Spleen (tissue), 11 donors: ENCODE data around the gene POLR3E. TPM values are rescaled to one million over a fixed set of nuclear protein-coding genes. Genes with fewer than 3 reads are reported as not detected.

Experiments
- DNase-seq: peaks from one replicate; pipeline ENCODE4 v3.0.0-alpha.2; 2020
- H3K27ac ChIP-seq, 8 donors: fragments of 200-600 bp; sonication (generic) in 7 of 8; 1 replicate in 4 of 8; 2 replicates in 4 of 8; pipeline versions ENCODE4 v1.5.0 to v1.8.0; 2016 to 2021; ENCODE audit warnings: inconsistent platforms in 4 of 8, mild to moderate bottlenecking in 4 of 8, moderate library complexity in 1 of 8
- H3K27me3 ChIP-seq, 7 donors: fragments of 200-600 bp; sonication (generic) in 6 of 7; replicated peaks in 1 of 7; 1 replicate in 4 of 7; 2 replicates in 3 of 7; pipeline versions ENCODE4 v1.5.0 to v1.8.0; 2016 to 2021; ENCODE audit warnings: inconsistent platforms in 3 of 7, mild to moderate bottlenecking in 1 of 7
- H3K36me3 ChIP-seq, 6 donors: fragments of 200-600 bp; sonication (generic) in 5 of 6; 1 replicate in 4 of 6; 2 replicates in 2 of 6; pipeline versions ENCODE4 v1.5.0 to v1.8.0; 2016 to 2021; ENCODE audit warnings: inconsistent platforms in 2 of 6
- H3K4me1 ChIP-seq, 6 donors: fragments of 200-600 bp; sonication (generic) in 5 of 6; 1 replicate in 3 of 6; 2 replicates in 3 of 6; pipeline versions ENCODE4 v1.5.0 to v1.8.0; 2016 to 2021; ENCODE audit warnings: inconsistent platforms in 3 of 6
- H3K4me3 ChIP-seq, 8 donors: fragments of 200-600 bp; sonication (generic) in 7 of 8; 1 replicate in 4 of 8; 2 replicates in 4 of 8; pipeline versions ENCODE4 v1.5.0 to v1.8.0; 2016 to 2021; ENCODE audit warnings: inconsistent platforms in 4 of 8, mild to moderate bottlenecking in 4 of 8, moderate library complexity in 2 of 8
- H3K9me3 ChIP-seq, 8 donors: fragments of 200-600 bp; sonication (generic) in 7 of 8; 1 replicate in 4 of 8; 2 replicates in 4 of 8; pipeline versions ENCODE4 v1.5.0 to v1.8.0; 2016 to 2021; ENCODE audit warnings: inconsistent platforms in 4 of 8
- CTCF ChIP-seq, 11 experiments: fragments of 200-600 bp in 7 of 11; fragments of 450-650 bp in 4 of 11; sonication (generic) in 4 of 11; IDR thresholded peaks in 8 of 11; conservative IDR thresholded peaks in 3 of 11; 1 replicate in 7 of 11; 2 replicates in 4 of 11; pipeline versions ENCODE4 v1.4.0 to v1.8.0; 2016 to 2021; ENCODE audit warnings: antibody characterized with exemption in 11 of 11, inconsistent platforms in 4 of 11, mild to moderate bottlenecking in 1 of 11
- POLR2A ChIP-seq, 3 donors: fragments of 450-650 bp; IDR thresholded peaks; one replicate each; pipeline ENCODE4 v1.5.1; 2017; ENCODE audit warnings: antibody characterized with exemption in 3 of 3, mild to moderate bottlenecking in 1 of 3
- POLR2AphosphoS5 ChIP-seq, 3 donors: sonication (generic); formaldehyde crosslinking; IDR thresholded peaks; one replicate each; pipeline ENCODE4 v1.5.1; 2017; ENCODE audit warnings: antibody characterized with exemption in 3 of 3
- WGBS, 5 donors: extraction: QIAGEN DNeasy Blood & Tissue Kit in 3 of 5; methylation state at CpG; one replicate each; pipeline versions ENCODE4 v1.1.5 to v1.1.7; 2013 to 2018; 5-methylcytosine and 5-hydroxymethylcytosine counted together
- intact Hi-C: fragments of 100-400 bp; cut with DNase I; formaldehyde crosslinking; loops from one replicate; pipeline ENCODE4 v1.15.0; 2023; ENCODE audit warnings: low total_unique reads
- polyA plus RNA-seq, 3 donors: library from polyadenylated mRNA; stranded (reverse); fragments of 200-250 nt; gene quantifications; one replicate each; pipeline ENCODE4 v1.2.1, GENCODE V29; 2013
- total RNA-seq, 7 donors: library from RNA; depleted of rRNA in 3 of 7; stranded (reverse); fragments of >200 nt in 3 of 7; fragmentation: NEBNext Ultra II Directional in 4 of 7; extraction: Animal tissue kit (Norgen Biotek cat#: 25700) in 4 of 7; gene quantifications; one replicate each; pipeline versions ENCODE4 v1.1.0 to v1.2.1, GENCODE V29; 2016 to 2021
- donor health status: healthy with polysubstance abuse.
- donor health status: DM: no; HTN: no; CAD: no; lungs with moderate emphysema.
- donor health status: DM: no; HTN: no; CAD: no.
- donor health status: Bipolar disorder and iron deficiency.
- donor health status: healthy.
- donor health status: DM: no; HTN: no; CAD: no.
- donor health status: DM: yes; HTN: yes; CAD: no.

The POLR3E gene
- total and polyA plus RNA-seq, 10 donors: 17.3 to 58.0 (median 44.7) TPM

DNA sequence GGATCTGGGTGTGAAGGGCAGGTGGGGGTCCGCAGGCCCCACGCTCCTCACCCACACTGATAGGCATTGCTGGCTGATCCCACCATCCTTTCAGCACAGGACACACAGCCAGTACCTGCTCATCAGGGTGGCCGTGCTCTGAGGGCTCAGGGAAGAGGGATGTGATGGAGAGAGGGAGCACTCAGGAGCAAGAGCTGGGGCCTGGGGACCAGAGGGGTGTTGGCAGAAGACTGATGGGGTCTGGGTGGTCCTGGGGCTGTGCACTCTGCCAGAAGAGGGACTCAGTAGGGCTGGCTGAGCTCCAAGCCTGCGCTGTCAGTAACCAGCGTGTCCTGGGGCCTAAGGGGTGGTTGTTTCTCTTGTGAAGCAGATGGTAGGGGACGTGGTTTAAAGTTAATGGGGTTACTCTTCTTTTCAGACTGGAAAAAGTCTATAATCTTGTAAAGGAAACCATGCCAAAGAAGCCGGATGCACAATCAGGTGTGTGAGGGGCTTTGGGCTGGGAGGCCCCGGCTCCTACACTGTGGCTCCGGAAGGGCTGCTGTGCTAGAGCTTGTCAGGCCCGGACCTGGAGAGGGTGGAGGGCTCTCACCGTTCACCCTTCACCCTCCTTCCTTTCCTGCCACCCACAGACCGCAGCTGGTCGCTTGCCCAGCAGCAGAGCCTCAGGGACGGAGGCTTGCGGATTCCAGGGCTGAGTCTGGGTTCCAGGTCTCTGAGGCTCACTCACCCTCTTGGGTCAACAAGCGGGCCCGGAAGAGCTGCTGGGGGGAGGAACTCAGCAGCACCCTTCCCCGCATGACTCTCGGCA lies 27.8 kb downstream of the POLR3E start:
- Histone ChIP-seq H3K27me3 (no peaks in the 10 kb centered on the region), H3K9me3 (no peaks in the 10 kb centered on the region), H3K4me1 (peaks cover 0 to 15% (median 5%) of the 10 kb centered on the region in 6 donors), H3K27ac (no peak overlapping the region), H3K4me3 (no peak overlapping the region), H3K36me3 (peaks cover 0 to 100% (median 84%) of the 10 kb centered on the region in 6 donors)
- WGBS, 5 donors: 91 to 95% (median 93%) methylated on average over 15 to 19 of the region's 19 CpGs
- DNase-seq: no peak
- TF ChIP-seq CTCF (IDR thresholded peaks at IDR 0.05 in 8 of 11, conservative IDR thresholded peaks at IDR 0.05 in 3 of 11) (no peak), POLR2A (IDR thresholded peaks at IDR 0.05) (no peak), POLR2AphosphoS5 (IDR thresholded peaks at IDR 0.05) (peak in 1 of 3 donors; percentile 29)
- intact Hi-C loops: loop anchor here (10.0 kb wide), 1 partner anchor 1170 kb away; the partner anchor contains the start of genes DNAH3 and LDAF1

GRCh38 chr16:22325598-22326368 lies 28.6 kb downstream of the POLR3E start:
- intact Hi-C loops: loop anchor here (10.0 kb wide), 1 partner anchor 1171 kb away; the partner anchor contains the start of genes DNAH3 and LDAF1
- Histone ChIP-seq H3K9me3 (no peaks in the 10 kb centered on the region), H3K27ac (no peak overlapping the region), H3K27me3 (no peaks in the 10 kb centered on the region), H3K36me3 (peaks cover 0 to 100% (median 78%) of the 10 kb centered on the region in 6 donors), H3K4me3 (no peak overlapping the region), H3K4me1 (peaks cover 0 to 21% (median 8%) of the 10 kb centered on the region in 6 donors)
- 93 to 97% (median 96%) methylated on average over 36 to 46 of the region's 46 CpGs for WGBS, 5 donors
- TF ChIP-seq POLR2A (IDR thresholded peaks at IDR 0.05): no peak
- TF ChIP-seq POLR2AphosphoS5 (IDR thresholded peaks at IDR 0.05): peak in 1 of 3 donors; percentile 62
- TF ChIP-seq CTCF (IDR thresholded peaks at IDR 0.05 in 8 of 11, conservative IDR thresholded peaks at IDR 0.05 in 3 of 11): no peak
- DNase-seq: no peak

DNA sequence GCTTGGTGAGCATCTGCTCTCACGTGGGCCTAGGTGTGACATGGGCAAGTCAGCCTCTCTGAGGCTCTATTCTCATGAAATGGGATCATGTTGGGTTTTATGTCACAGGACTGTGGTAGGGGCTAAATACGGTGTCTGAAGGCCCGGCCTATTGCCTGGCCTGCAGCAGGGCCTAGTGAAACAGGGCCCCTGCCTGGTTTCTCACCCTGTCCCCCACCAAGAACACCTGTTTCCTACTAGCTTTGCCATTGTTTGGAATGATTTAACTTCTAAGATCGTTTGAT lies 29.1 kb downstream of the POLR3E start:
- DNase-seq: no peak
- TF ChIP-seq CTCF (IDR thresholded peaks at IDR 0.05 in 8 of 11, conservative IDR thresholded peaks at IDR 0.05 in 3 of 11): no peak
- no peak for TF ChIP-seq POLR2AphosphoS5 (IDR thresholded peaks at IDR 0.05)
- no peak for TF ChIP-seq POLR2A (IDR thresholded peaks at IDR 0.05)
- no peak overlapping the region for H3K4me3 ChIP-seq
- intact Hi-C loops: loop anchor here (10.0 kb wide), 1 partner anchor 1172 kb away; the partner anchor contains the start of genes DNAH3 and LDAF1
- peaks cover 0 to 15% (median 6%) of the 10 kb centered on the region in 6 donors for H3K4me1 ChIP-seq
- 82 to 91% (median 88%) methylated on average over 4 of the region's 4 CpGs for WGBS, 5 donors
- no peaks in the 10 kb centered on the region for H3K27me3 ChIP-seq
- H3K27ac ChIP-seq: no peak overlapping the region
- H3K36me3 ChIP-seq: peaks cover 0 to 100% (median 79%) of the 10 kb centered on the region in 6 donors
- no peaks in the 10 kb centered on the region for H3K9me3 ChIP-seq
